ENCODE measurements around the gene PDPK1.
A peak's percentile ranks its signal among the peaks of the same experiment; 100 is the strongest.

Gene PDPK1

DNA sequence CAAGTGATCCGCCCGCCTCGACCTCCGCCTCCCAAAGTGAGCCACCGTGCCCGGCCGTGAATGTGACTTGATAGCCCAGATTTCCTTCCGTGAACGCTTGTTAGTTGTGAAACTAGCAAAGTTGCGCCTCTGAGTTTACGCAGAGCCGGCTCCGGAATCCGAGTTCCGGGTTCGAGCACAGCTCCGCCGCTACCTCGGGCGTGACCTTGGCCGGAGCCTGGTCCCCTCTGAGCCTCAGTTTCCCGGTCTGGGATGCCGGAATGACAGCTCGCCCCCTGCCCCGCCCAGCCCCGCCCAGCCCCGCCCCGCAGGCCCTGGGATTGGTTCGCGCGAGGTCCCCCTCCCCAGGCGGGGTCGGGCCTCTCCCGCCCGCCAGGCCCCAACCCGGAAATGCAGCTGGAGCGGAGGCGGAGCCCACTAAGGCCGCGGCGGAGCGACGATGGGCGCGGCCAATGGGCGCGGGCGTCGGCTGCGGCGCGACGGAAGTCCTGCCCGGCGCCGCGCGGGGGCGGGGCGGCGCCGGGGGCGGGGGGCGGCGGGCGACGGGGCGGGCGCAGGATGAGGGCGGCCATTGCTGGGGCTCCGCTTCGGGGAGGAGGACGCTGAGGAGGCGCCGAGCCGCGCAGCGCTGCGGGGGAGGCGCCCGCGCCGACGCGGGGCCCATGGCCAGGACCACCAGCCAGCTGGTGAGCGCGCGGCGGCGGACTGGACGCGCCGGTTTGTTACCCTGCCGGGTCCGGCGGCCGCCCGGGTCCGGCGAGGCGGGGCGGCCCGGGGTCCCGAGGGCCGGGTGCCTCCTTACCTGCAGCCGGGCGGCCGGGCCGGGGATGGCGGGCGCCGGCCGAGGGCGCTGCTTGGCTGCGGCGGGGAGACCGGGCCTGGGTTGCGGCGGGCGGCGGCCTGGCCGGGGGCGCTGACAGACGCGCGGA is at the start of gene PDPK1:
PDPK1 (plus strand) TSS at position 571 of the 929 bp plus-strand sequence; CDS start at position 663, 92 bp downstream.
- peak; percentile 92 for DNase-seq (ENCODE audit: low spot score)

DNA sequence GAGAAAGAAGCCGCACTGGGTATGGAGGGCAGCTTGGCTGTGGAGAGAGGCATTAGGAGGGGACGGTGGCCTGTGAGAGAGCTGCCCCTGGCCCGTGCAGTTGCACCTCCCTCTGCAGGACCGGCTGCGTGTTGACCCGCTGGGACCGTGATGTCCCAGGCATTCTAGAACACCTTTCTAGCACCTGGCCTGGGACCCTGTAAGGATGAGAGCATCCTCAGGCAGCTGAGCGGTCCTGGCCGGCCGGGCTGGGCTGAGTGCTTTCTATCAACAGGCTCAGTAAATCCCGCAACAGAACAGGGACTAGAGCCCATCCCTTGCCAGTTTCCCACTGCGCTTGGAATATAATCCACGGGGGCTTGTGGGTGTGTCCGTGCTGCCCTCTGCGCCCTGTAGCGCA is 48.2 kb upstream of the PDPK1 start:
- DNase-seq (ENCODE audit: low spot score) = no peak

- DNase-seq (ENCODE audit: low spot score) = no peak
These were observed 47.4 kb upstream of the PDPK1 start for GRCh38 chr16:2490190-2491105.

DNA sequence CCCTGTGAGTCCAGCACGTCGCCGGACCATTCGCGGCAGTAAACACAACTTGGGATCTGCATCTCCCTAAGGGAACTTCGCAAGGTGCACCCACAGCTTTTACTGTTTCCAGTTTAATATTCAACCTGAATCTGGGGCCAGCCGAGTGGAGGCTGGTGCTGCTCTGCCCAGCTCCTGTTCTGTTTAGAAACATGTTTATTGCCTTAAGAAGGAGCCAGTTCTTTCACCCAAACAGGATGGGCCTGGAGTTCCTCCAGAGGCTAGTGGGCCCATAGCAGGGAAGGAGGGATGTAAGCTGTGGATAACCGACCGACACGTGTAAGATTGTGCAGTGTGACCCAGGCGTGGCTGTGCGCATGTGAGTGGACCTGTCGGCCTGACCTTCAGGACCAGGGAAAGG is 45.5 kb upstream of the PDPK1 start:
- DNase-seq (ENCODE audit: low spot score) = no peak

- no peak for DNase-seq (ENCODE audit: low spot score)
These were observed 44.2 kb upstream of the PDPK1 start for GRCh38 chr16:2493605-2494004.

DNA sequence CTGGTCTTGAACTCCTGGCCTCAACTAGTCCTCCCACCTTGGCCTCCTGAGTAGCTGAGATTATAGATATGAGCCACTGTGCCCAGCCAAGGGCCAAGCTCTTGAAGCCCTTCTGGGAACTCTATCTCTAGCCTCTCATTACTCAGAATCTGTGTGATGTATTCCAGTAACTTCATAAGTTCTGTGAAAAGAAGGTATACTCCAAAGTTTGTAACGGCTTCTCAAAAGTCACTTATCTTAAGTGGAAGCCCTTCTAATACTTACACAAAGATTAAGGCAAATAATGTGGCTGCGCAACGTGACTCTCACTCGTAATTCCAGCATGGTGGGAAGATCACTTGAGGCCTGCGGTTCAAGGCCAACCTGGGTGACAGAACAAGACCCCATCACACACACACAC is 43.2 kb upstream of the PDPK1 start:
- no peak for DNase-seq (ENCODE audit: low spot score)

DNA sequence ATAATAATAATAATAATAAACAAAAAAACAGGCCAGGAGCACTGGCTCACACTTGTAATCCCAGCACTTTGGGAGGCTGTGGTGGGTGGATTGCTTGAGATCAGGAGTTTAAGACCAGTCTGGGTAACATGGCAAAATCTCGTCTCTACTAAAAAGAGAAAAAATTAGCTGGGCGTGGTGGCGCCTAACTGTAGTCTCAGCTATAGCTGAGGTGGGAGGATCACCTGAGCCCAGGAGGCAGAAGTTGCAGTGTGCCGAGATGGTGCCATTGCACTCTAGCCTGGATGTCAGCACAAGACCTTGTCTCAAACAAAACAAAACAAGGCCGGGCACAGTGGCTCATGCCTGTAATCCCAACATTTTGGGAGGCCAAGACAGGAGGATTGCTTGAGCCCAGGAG is 42.8 kb upstream of the PDPK1 start:
- no peak for DNase-seq (ENCODE audit: low spot score)

DNA sequence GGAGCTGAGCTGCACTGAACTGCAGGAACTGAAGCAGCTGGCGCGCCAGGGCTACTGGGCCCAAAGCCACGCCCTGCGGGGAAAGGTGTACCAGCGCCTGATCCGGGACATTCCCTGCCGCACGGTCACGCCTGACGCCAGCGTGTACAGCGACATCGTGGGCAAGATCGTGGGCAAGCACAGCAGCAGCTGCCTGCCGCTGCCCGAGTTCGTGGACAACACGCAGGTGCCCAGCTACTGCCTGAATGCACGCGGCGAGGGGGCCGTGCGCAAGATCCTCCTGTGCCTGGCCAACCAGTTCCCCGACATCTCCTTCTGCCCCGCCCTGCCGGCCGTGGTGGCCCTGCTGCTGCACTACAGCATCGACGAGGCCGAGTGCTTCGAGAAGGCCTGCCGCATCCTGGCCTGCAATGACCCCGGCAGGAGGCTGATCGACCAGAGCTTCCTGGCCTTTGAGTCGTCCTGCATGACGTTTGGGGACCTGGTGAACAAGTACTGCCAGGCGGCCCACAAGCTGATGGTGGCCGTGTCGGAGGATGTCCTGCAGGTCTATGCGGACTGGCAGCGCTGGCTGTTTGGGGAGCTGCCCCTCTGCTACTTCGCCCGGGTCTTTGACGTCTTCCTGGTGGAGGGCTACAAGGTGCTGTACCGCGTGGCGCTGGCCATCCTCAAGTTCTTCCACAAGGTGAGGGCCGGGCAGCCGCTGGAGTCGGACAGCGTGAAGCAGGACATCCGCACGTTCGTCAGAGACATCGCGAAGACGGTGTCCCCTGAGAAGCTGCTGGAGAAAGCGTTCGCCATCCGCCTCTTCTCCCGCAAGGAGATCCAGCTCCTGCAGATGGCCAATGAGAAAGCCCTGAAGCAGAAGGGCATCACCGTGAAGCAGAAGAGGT is 41.4 kb upstream of the PDPK1 start:
- no peak for DNase-seq (ENCODE audit: low spot score)

- DNase-seq (ENCODE audit: low spot score) = no peak
These were observed 40.6 kb upstream of the PDPK1 start for GRCh38 chr16:2497116-2497630.

- DNase-seq (ENCODE audit: low spot score) = no peak
These were observed 39.9 kb upstream of the PDPK1 start for GRCh38 chr16:2497695-2498484.

- DNase-seq (ENCODE audit: low spot score) = no peak
These were observed 39.1 kb upstream of the PDPK1 start for GRCh38 chr16:2498531-2499253.

DNA sequence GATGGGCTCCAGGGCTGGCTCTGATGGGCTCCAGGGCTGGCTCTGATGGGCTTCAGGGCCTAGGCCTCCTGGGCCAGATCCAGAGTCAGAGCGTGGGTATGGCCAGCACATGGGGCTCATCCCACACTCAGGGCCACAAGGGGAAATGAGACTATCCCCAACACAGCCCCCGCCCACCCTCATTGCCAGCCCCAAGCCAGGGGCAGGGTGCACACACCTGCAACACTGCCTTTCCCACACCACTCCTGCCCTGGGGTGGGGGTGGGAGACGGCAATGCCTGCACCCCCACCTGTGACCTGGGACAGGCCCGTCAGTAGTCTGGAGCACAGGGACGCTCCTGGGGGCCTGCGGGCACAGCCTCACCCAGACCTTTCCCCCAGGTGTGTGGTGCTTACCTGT is 38.4 kb upstream of the PDPK1 start:
- DNase-seq (ENCODE audit: low spot score) = no peak

DNA sequence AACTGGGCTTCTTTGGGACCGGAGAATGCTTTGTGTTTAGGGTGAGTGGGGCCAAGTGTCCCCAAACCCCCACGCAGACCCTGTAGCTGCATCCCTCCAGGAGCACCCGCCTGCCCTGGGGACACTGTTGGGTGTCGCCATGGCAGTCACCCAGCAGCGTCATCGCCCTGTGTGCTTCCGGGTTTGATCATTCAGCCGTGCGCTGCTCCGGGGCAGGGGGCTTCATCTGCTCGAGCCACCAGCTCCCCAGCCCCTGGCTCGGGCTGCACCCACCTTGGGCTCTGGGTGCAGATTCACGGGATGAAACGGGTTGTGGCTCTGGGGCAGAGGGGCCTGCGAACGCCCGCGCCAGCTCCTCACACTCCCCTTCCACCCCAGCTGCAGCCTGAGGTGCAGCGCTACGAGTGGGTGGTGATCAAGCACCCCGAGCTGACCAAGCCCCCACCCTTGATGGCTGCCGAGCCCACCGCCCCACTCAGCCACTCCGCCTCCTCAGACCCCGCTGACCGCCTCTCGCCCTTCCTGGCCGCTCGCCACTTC is 37.9 kb upstream of the PDPK1 start:
- DNase-seq (ENCODE audit: low spot score) = no peak

DNA sequence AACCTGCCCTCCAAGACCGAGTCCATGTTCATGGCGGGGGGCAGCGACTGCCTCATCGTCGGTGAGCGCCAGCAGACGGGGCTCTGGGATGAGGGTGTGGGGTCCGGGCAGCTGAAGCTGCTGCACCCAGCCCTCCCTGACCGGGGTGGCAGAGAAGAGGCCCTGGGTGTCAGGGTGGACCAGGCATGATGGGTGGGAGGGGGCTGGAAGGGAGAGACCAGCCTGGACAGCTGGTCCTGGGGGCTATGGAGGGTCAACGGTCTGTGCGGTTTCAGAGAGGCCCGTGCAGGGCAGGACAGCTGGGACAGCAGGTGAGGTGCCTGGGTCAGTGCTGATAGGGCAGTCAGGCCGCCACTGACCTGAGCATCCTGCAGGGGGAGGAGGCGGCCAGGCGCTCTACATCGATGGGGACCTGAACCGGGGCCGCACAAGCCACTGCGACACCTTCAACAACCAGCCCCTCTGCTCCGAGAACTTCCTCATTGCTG is 37.3 kb upstream of the PDPK1 start:
- no peak for DNase-seq (ENCODE audit: low spot score)

DNA sequence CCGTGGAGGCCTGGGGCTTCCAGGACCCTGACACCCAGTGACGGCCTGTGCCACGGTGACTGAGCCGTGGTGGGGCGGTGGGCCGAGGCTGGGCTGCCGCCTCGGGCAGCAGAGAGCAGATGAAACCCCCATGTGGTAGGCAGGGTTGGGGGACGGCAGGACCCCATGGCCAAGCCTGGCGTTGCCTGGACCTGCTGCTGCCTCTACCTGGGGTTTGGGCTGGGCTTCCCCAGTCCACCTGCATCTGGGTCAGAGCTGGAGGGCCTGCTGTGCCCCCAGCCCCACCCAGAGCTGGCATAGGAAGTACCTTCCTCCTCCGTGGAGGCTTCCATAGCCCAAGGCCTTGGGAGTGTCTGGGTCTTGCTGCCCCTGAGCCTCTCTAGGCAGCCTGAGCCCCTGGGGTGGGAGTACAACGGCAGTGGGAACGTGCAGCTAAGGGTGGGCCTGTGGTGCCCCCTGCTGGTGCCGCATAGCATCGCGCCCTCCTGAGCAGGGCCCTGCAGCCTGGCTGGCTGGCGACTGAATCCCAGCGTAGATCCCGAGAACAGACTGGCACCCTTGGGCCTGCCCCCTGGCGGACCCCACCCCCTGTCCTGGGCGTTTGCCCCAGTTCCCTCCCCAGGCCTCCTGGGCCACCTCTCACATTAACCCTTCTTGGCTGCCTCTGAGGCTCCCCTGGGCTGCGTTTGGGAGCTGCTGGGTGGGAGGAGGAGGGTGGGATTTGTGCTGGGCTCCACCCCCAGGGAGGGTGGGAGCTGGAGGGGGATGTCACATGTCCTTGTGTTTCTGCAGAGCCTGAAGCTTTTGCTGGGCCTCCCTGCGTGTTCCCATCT is 36.7 kb upstream of the PDPK1 start:
- peak; percentile 84 for DNase-seq (ENCODE audit: low spot score)

DNA sequence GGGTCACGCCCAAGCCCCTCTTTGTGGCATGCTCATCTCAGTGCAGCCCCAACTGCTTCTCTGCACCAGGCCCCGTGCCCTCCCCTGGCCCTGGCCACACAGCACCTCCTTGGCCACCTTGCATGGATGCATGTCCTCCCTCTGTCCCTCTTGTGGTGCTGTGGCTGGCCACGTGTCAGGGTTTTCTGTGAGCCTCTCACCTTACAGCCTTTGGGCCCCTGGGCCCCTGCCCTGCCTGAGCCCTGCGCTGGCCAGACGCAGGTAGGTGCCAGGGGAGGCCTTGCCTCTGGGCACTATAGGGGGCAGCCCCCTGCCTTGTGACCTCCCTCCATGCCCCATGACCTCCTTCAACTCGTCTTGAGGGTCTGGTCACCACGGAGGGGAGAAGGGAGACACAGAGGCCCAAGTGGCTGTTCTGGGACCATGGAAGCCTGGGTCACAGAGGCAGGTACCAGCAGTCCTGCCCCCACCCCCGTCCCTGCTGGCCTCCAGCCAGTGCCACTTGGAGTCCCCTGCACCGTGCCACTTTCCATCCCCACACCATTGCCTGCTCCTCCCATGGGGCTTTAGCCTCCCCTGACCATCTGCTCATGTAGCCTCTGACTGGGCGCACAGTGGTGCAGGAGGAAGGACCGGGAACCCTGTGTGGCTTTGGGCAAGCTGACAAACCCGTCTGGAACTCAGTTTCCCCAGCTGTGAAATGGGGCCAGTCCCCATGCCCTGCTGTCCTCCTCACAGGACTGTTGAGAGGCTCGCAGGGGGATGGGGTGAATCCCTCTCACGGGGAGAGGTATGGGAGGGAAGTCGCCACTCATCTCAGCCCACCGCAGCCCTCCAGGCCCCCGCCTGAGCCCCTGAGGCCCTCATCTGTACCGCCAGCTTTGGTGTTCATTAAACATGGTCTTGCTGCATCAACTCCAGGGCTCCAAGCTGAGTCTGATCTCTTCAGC is 35.6 kb upstream of the PDPK1 start:
- DNase-seq (ENCODE audit: low spot score) = no peak

DNA sequence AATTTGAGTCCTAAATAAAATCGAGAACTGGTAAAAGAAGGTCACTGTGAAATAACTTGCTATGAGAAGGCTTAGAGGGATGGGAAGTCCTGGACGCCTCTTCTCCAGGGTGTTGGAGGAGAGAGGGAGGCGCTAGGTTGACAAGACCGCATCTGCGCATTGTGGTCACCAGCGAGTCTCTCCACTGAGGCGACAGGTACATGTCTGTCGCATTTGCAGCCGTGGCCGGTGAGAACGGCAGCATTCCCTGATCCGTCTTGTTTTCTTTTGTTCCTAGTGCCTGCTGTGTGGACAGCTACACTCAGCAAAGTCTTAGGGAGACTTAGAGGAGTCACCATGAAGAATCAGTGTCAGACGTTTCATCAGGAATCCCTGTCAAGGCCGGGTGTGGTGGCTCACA is 32.1 kb upstream of the PDPK1 start:
- no peak for DNase-seq (ENCODE audit: low spot score)
